GM12891 (cell line): ENCODE measurements around the gene OR6C2.
"Not testable (repeated sequence)": the region's sequence is repeated elsewhere in the genome, so short reads cannot be mapped to it uniquely, and the experiment has no call there.

ENCODE experiments used
- PAX5 ChIP-seq: IDR thresholded peaks from 2 replicates; pipeline ENCODE4 v1.6.1; 2011; ENCODE audit warnings: low read length, moderate library complexity, mild to moderate bottlenecking; ENCODE audit not compliant: insufficient read depth, severe bottlenecking
- POLR2A ChIP-seq: IDR thresholded peaks from 2 replicates; pipeline ENCODE4 v1.6.1; 2011; ENCODE audit warnings: low read depth, low read length, control low read depth
- POLR2AphosphoS5 ChIP-seq: IDR thresholded peaks from 2 replicates; pipeline ENCODE4 v1.6.1; 2011; ENCODE audit warnings: low read depth, low read length, control low read depth

DNA sequence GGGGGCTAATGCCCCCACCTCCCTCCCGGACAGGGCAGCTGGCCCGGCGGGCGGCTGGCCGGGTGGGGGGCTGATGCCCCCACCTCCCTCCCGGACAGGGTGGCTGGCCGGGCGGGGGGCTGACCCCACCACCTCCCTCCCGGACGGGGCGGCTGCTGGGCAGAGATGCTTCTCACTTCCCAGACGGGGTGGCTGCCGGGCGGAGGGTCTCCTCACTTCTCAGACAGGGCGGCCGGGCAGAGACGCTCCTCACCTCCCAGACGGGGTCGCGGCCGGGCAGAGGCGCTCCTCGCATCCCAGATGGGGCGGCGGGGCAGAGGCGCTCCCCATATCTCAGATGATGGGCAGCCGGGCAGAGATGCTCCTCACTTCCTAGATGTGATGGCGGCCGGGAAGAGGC, 35.3 kb downstream of the OR6C2 start:
- not testable (repeated sequence) for TF ChIP-seq POLR2A, PAX5, POLR2AphosphoS5
